Measurements from ENCODE around the gene TMEM187.

Gene TMEM187

GRCh38 chrX:154015581-154016264 is 43.2 kb downstream of the TMEM187 start:
- no peak for TF ChIP-seq RAD21 (IDR thresholded peaks at IDR 0.05; ENCODE audit: low read depth)
- TF ChIP-seq NFIC (IDR thresholded peaks at IDR 0.05), result no peak
- TF ChIP-seq USF1 (IDR thresholded peaks at IDR 0.05), result no peak
- no peak for TF ChIP-seq TEAD4 (IDR thresholded peaks at IDR 0.05)
- TF ChIP-seq CEBPB (IDR thresholded peaks at IDR 0.05), result no peak
- no peak for TF ChIP-seq TCF12 (IDR thresholded peaks at IDR 0.05; ENCODE audit: low read depth)
- no peak for TF ChIP-seq FOXM1 (IDR thresholded peaks at IDR 0.05; ENCODE audit: borderline replicate concordance, low read depth)
- TF ChIP-seq MAX (IDR thresholded peaks at IDR 0.05), result no peak
- no peak for TF ChIP-seq ZBTB7A (IDR thresholded peaks at IDR 0.05; ENCODE audit: low read depth)
- no peak for TF ChIP-seq EGR1 (IDR thresholded peaks at IDR 0.05)
- no peak for TF ChIP-seq YY1 (IDR thresholded peaks at IDR 0.05; ENCODE audit: low read depth)
- no peak for TF ChIP-seq TAF1 (IDR thresholded peaks at IDR 0.05; ENCODE audit: low read depth)
- no peak for TF ChIP-seq EP300 (IDR thresholded peaks at IDR 0.05; ENCODE audit: borderline replicate concordance)
- TF ChIP-seq REST (IDR thresholded peaks at IDR 0.05; ENCODE audit: low read depth), result no peak
- no peak for TF ChIP-seq CREB1 (IDR thresholded peaks at IDR 0.05; ENCODE audit: low read depth)

DNA sequence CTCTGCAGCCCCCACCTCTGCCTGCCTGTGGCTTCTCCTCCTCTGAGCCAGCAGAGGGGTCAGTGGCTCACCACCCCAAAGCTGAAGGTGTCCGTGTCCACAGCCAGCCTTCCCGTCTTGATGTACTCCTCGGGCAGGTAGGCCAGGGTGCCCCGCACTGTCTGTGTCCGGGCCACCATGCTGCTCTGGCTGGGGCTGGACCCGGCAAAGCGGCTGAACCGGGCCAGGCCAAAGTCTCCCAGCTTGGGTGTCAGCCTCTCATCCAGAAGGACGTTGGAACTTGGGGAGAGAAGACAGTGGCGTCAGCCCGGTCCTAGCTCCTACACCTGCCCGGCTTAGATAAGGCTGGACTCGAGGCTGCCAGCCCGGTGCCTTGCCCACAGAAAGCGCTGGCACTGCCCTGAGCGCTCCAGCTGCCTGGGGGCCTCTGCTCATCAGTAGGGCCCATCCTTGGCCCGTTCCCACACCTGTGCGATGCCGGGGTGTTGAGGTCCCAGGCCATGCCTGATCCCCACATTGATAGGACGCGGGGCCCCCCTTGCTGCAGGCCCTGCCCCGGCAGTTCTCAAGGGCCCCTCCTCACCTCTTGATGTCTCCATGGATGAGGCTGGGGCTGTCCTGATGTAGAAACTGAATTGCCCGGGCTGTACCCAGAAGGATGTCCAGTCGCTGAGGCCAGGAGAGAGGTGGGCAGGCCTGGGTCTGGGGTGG is 44.0 kb downstream of the TMEM187 start:
- TF ChIP-seq USF1 (IDR thresholded peaks at IDR 0.05), result no peak
- TF ChIP-seq EP300 (IDR thresholded peaks at IDR 0.05; ENCODE audit: borderline replicate concordance), result no peak
- TF ChIP-seq TAF1 (IDR thresholded peaks at IDR 0.05; ENCODE audit: low read depth), result no peak
- TF ChIP-seq CREB1 (IDR thresholded peaks at IDR 0.05; ENCODE audit: low read depth), result no peak
- no peak for TF ChIP-seq YY1 (IDR thresholded peaks at IDR 0.05; ENCODE audit: low read depth)
- TF ChIP-seq REST (IDR thresholded peaks at IDR 0.05; ENCODE audit: low read depth), result no peak
- TF ChIP-seq NFIC (IDR thresholded peaks at IDR 0.05), result no peak
- TF ChIP-seq CEBPB (IDR thresholded peaks at IDR 0.05), result no peak
- TF ChIP-seq TEAD4 (IDR thresholded peaks at IDR 0.05), result no peak

- TF ChIP-seq RAD21 (IDR thresholded peaks at IDR 0.05; ENCODE audit: low read depth) (no peak), TEAD4 (IDR thresholded peaks at IDR 0.05) (no peak), USF1 (IDR thresholded peaks at IDR 0.05) (no peak), CEBPB (IDR thresholded peaks at IDR 0.05) (no peak), CREB1 (IDR thresholded peaks at IDR 0.05; ENCODE audit: low read depth) (no peak), ZBTB7A (IDR thresholded peaks at IDR 0.05; ENCODE audit: low read depth) (no peak), MAX (IDR thresholded peaks at IDR 0.05) (no peak), REST (IDR thresholded peaks at IDR 0.05; ENCODE audit: low read depth) (no peak), TCF12 (IDR thresholded peaks at IDR 0.05; ENCODE audit: low read depth) (no peak)
These were observed 45.4 kb downstream of the TMEM187 start for GRCh38 chrX:154017766-154018517.
